Neural cell (in vitro differentiated cells): ENCODE measurements around the gene CADPS2.

ENCODE experiments used
- CTCF ChIP-seq: fragments of 450-650 bp; IDR thresholded peaks from 2 replicates; pipeline ENCODE4 v1.5.1; 2014; ENCODE audit warnings: antibody characterized with exemption, mild to moderate bottlenecking, moderate library complexity; ENCODE audit not compliant: poor library complexity, severe bottlenecking
- EP300 ChIP-seq: fragments of 450-650 bp; conservative IDR thresholded peaks from 2 replicates; pipeline ENCODE4 v1.6.1; 2014; ENCODE audit warnings: antibody characterized with exemption, mild to moderate bottlenecking, moderate library complexity; ENCODE audit not compliant: poor library complexity, severe bottlenecking
- EZH2 ChIP-seq: fragments of 200-600, 300-800 bp; shearing (Covaris generic), sonication (generic); IDR thresholded peaks from 2 replicates; pipeline ENCODE4 v1.6.1; 2014; ENCODE audit warnings: antibody characterized with exemption, low read length, borderline replicate concordance, mild to moderate bottlenecking; ENCODE audit not compliant: insufficient read depth, poor library complexity, severe bottlenecking
- POLR2AphosphoS5 ChIP-seq: IDR thresholded peaks from 2 replicates; pipeline ENCODE4 v1.6.1; 2012
- SMC3 ChIP-seq: fragments of 450-650 bp; conservative IDR thresholded peaks from 2 replicates; pipeline ENCODE4 v1.6.1; 2014; ENCODE audit warnings: antibody characterized with exemption, mild to moderate bottlenecking, moderate library complexity; ENCODE audit not compliant: poor library complexity

- TF ChIP-seq CTCF (no peak), EP300 (no peak), POLR2AphosphoS5 (no peak), SMC3 (no peak), EZH2 (no peak)
These were observed 285.6 kb downstream of the CADPS2 start for GRCh38 chr7:122600630-122601029.
